ENCODE results near the gene C16orf96. TPM values are rescaled to one million over a fixed set of nuclear protein-coding genes. Genes with fewer than 3 reads are reported as not detected.
A peak's percentile ranks its signal among the peaks of the same experiment; 100 is the strongest.

Gene C16orf96
- polyA plus RNA-seq, 10 donors, result 0.14 to 0.76 (median 0.56) TPM

DNA sequence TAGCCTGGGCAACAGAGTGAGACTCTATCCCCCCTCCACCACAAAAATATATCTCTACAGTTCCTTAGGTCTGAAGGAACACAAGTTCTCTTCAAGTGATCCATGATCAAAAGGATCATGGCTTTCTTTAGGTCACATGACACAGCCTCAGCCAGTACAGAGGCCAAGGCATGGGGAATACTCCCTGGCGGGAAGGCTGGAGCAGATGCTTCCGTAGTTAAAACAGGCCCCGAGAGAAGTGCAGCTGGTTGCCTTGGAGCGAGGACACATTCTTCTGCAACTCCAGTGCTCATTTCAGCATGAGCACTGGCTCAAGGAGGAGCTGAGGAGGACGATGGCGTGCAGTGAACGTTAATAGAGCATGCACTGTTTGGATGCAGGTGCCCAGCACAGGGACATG is 31.1 kb upstream of the C16orf96 start:
- DNase-seq, result peak in 2 of 3 donors; percentile 67 to 88

DNA sequence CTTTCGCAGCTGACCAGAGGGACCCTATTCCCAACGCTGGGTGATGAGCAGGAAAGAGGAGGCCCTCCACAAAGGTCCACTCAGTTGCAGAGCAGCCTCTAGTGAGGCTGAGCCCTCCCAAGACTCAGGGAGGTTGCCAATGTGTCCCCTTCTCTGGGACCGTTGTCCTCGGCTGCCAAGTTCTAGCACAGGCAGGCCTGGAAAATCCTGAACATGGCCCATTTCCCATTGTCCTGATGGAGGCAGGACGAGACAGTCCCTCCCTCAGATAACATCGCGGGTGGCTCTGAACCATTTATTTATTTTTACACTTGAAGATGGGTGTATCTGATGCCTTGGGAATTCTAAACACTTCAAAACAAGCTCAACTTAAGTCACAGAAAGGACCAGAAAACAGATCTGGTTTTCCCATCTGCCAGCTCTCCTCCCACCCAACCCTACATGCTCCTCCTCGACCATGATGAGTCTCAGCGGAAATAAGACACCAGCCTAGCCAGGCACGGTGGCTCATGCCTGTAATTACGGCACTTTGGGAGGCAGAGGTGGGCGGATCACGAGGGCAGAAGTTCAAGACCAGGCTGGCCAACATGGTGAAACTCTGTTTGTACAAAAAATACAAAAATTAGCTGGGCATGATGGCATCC is 30.4 kb upstream of the C16orf96 start:
- no peak for DNase-seq

DNA sequence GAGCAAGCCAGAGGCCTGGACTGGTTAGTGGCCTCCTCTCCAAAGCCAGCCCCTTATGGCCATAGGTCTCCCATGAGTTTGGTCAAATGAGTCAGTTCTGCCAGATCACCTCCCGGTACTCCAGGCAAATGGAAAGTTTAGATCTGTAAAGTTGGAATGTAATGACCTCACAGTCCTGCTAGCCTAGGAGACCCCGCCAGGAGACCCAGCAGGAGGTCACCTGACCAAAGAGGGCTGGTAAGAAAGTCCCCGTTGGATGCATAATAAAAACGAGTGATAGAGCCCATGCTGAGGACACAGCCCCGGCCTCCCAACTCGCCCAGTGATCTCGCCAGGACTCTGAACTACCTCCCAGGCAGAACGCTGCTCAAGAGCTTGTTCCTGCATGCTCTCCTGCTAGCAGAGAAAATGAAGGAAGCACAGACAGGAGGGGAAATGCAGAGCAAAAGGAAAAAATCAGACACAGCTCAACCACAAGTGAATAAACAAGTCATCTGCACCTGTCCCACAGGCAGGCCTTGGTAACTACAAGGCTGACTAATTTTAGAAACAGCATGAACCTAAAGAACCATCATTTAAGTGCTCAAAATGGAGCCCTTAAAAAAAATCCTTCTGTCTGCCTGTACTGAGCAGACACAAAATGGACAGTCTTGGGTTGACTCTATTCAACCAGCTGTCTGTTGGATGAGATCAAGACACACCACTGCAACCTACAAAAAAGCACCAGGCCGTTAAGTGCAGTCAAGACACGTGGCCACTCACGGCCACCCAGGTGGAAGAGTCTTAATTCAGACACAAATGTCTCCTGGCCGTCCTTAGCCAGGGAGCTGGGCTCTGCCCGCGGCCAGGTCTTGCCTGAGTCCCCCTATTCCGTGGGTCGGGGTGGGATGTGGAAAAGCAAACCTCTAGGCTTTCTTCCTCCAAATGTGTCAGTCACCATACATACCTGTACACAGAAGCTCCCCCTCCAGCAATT is 26.8 kb upstream of the C16orf96 start:
- peak in 1 of 3 donors; percentile 47 for DNase-seq

DNA sequence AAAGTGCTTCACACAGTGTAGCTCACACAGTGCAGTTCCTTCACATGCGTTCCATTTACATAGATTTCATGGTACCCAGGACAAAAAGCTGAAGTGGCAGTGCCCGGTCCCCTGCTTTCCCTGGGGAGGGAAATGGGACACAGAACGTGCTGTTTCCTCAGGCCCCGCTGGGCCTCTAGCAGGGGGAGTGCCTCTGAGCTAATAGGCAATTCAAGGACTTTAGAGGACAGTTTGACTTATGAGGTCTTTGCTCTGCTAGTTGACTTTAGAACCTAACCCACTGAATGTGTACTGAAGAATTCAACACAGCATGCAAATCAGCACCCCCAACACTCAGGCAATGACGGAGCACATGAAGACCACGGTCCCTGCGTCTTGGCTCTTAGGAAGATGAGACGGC is 24.3 kb upstream of the C16orf96 start:
- DNase-seq, result no peak

DNA sequence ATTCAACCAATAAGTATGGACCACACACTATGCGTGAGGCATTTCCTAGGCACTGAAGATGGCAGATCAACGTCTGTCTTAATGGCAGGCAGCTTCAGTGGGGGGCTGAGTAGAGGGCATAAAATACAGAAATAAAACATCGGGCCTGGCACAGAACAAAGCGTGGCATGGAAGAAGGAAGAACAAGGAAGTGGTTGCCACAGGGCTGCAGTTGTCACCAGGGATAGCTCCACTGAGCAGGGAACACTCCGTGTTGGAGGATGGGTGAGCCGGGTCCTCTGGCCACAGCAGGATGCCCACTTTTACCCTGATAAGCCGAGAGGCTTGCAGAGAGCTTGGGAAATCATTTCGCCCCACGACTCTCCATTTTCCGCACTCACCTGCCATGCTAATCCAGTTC is 23.9 kb upstream of the C16orf96 start:
- no peak for DNase-seq

DNA sequence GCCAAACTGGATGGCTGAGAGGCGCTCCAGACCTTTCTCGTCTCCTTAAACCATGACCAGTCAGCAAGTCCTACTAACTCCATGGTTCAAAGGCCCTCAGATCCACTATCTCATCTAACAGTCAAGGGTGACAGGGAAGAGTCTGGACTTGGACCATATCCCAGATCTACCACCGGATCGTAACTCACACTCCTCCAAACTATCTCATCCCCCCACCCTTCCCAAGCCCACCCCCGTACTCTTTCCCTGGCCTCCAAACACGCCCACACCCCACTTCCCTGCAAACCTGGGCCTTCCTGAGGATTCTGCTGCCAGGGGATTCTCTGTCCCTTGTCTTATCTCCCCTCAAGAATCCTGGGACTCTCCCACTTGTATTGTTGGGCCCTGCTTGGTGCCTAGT is 22.6 kb upstream of the C16orf96 start:
- no peak for DNase-seq

DNA sequence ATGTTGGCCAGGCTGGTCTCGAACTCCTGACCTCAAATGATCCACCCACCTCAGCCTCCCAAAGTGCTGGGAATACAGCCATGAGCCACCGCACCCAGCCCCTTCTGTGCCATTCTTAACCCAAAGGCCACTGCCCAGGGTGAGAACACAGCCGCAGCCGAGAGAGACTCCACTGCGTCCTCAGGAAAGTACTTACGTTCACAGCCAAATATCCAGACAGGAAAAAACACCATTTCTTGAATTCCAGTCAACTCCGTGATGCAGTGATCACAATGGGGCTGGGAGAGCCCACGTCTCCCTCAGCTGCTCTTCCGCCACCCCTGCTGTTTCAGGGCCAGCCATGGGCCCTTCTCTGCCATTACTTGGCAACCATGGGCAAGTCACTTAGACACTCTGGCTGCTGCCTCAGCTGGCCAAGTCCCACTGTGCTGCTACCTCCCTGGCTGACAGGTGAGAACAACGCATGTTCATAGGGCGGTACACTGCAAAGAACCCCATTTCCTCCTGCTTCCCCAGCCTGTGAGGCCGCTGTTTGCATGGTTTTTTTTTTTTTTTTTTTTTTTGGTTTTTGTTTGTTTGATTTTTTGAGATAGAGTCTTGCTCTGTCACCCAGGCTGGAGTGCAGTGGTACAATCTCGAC is 21.9 kb upstream of the C16orf96 start:
- DNase-seq, result no peak

DNA sequence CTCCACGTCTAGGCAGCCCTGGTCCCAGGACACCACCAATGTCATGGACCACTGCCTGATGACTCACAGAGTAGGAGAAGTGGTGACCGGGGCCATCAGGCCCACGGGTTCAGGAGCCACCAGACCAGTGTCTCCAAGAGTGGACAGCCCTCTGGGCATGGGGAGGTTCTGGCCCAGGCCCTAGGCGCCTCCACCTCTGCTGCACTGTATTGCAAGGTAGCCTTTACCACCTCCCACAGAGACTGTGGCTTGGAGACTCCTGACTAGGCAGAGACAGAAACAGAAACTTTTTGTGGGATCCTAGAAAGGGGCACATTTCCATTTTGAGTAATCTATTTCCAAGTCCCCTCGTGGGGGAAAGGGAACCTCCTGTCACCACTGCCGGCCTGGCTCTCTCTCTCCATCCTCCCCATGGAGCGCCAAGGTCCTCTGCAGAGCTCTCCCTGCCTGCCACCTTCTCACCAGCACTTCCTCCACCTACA is 20.5 kb upstream of the C16orf96 start:
- DNase-seq, result no peak

DNA sequence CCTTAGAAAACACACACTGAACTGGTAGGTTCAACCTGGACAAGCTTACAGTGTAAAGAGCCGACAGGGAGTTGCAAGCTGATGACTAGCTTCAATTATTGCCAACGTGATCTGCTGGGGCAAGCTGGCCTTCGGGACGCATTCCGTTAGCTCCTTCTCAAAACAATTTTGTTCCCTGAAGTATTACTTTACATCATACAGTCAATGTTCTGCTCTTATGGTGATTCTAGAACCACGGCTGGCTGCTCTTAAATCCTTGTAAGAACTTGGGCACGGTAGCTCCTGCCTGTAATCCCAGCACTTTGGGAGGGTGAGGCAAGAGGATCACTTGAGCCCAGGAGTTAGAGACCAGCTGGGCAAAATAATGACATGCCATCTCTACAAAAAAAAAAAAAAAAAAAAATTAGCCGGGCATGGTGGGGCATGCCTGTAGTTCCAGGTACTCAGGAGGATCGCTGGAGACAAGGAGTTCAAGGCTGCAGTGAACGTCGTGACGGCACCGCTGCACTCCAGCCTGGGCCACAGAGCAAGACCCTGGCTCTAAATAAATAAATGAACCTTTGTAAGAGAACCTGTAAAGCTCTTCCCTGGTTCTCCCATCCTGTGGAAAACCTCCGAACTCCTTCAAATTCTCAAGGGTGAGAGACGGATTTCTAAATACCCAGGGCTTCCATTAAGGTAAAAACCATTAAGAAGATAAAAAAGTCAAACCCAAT is 19.6 kb upstream of the C16orf96 start:
- no peak for DNase-seq

DNA sequence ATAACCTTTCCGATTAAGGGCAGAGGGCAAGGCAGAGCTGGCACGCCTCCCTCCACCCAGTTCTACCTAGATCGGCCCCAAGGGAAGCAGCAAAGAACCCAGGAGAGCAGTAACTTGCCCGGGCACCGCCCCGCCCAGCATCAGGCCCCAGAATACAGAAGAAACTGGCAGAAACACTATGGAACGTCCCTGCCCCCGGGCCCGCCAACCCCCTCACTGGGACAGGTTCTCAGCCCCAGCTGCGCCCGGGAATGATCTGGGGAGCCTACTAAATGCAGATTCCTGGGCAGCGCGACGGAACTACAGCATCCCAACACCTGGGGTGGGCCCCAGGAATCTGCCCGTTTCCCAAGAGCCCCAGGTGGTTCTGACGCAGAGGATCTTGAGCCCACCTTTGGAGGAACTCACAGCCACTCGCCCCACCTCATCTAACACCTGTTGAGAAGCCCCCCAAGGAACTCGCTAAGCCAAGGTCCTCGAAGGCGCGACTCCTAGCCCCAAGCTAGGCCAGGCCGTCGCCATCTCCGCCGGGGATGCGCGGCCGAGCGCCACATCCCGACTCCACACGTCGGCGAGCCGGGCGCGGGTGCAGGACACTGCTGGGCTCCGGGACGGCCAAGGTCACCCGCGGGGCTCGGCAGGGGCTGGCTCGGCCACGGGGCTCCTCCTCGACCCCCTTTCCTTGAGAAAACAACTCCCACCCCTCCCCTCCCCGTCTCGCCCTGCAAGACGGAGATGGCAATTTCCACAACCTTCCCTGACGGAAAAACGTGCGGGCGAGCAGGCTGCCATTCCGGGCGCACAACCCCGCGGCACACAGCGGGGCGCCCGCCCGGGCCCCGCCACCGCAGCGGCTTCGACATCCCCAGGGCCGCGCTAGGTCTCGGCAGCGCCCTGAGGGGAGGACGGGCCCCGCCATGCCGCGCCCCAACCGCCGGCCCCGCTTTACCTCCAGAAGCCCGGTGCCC is 18.5 kb upstream of the C16orf96 start:
- DNase-seq, result peak in 1 of 3 donors; percentile 82

DNA sequence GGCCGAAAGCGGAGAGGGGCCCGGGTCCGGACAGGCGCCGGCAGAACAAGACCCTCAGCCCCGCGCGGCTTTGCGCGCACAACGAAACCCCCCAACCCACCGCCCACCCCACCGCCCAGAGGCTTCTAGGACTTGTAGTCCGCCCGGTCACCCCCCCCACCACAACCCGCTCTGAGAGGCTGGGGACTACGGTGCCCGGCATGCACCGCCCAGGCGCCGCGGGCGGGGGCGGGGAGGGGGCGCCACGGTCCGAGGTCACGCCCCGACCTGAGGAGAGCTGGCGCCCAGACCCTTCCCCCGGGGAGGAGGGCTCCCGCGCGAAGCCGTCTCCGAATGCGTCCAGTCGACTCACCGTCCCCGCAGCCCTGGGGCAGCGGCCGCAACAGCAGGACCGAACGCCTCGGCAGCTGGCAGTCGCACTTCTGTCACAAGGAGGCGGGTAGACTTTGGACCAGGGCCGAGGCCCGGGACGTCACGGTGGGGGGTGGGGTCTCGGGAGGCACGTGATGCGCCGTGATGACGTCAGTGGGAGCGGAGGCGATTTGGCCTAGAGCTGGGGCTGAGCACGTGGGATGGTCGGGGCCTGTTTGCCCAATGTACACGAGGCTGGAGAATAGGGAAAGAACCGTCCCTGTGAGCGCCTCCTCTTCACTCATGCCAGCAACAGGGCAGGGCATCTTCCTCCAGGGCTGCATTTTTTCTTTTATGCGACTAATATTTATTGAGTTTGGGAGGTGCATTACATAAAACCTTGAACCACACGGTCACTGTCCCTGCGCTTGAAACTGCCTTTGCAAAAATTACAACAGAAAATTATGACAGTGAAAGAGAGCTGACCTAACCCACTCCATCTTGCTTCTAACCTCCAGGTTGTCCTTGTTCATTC is 17.5 kb upstream of the C16orf96 start, which contains the start of gene CDIP1:
CDIP1 (minus strand) TSS at position 424 of the 886 bp plus-strand sequence. CDS start 24,643 bp downstream, outside the sequence.
- peak; percentile 91 to 98 (median 97) for DNase-seq

DNA sequence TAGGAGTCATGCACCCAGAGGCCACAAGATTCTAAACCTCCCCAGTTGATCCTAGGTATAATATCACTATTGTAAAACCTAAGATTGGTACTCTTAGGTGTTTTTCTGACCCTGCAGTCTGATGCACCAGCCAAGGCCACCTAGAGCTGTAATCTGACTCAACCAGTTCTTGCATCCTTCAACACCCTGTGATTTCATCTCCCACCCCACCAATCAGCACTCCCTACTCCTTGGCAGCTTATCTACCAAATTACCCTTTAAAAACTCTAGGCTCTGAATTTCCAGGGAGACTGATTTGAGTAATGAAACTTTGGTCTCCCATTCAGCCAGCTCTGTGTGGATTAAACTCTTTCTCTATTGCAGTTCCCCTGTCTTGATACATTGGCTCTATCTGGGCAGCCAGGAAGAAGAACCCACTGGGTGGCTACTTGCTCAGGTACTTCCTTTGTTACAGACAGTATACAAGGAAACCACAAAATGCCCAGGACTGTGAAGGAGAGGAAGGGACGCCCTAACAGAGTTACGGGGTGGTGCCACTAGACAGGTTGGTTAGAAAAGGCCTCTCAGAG is 16.3 kb upstream of the C16orf96 start:
- no peak for DNase-seq

DNA sequence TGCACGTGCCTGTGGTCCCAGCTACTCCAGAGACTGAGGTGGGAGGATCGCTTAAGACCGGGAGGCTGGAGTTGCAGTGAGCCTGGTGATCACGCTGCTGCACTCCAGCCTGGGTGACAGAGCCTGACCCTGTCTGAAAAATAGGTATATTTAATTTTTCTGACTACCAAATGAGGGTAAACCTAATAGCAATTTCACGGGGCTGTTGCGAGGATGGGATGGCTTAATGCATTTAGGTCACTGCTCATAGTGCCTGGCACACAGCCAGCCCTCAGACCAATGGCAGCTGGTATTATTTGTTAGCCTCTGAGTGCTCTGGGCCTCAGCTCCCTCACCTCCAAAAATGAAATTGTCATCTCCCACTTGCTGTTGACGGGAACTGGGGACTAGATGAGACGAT is 11.7 kb upstream of the C16orf96 start:
- no peak for DNase-seq

DNA sequence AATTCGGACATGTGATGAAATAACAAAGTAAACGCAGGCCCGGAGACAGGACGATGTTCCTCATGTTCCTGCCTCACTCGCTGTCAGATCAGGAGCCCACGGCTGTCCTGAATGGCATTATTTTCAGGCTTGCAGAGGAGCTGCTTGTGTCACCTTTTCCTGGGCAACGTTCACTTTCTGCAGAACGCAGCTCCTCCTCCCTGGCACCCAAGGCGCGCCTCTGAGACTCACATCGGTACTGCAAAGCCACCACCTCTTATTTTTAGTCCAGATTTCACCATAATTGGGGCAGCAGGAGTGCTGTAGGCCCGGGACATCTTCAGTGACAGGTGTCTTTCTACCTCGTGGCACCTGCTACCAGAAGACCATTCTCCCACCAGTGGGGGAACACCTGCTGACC is 8.0 kb upstream of the C16orf96 start:
- DNase-seq, result no peak

DNA sequence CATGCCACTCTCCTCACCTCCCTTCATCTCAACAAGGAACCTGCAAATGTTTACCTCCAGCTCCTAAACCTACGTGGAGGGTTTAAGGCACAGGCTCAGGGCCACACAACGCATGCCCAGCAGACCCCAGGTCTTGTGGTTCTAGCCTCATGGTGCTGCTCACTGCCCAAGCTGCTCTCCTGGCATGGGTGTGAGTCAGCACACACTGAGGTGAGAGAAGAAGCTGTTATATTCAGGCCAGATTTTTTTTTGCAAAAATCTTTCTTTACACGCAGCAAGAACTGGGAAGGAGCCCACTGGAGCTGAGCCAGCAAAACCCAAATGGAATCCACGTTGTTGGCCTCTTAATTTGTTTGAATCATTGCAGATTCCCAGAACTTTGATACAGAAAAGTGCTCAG is 5.5 kb upstream of the C16orf96 start:
- no peak for DNase-seq

DNA sequence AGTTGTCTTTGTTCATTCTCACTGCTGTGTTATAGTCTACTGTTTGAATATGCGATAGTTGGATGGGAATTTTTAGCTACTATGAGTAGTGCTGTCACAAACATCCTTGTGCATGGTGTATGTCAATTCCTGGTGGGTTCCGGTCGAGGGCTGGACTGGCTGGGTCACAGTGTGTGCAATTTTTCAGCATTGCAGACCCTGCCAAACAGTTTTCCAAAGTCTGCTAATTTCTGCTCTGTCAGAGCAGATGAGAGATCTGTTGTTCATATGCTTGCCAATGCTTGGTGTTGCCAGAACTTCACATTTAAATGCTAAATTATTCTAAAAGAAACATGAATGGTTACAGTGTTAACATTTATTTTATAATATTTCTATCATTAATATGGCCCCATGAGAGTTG is 3.6 kb upstream of the C16orf96 start:
- peak in 1 of 3 donors; percentile 47 for DNase-seq

DNA sequence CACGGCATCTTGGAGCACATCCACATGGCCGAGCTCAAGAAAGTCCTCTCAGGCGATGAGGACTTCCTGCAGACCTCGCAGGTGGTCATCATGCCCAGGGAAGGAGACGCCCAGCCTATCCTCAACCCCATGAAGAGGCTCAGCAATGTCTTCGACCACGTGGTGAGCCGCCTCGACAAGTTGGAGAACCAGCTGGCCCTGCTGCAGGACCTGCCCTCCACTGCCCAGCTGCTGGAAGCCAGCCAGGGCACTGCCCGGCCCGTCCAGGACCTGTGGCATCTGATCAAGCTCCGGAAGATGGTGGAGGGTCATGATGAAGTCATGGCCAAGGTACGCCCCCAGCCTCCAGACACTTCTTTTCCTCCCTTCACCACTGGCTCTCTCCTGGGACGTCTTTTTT is 440 bp downstream of the C16orf96 start:
- no peak for DNase-seq

DNA sequence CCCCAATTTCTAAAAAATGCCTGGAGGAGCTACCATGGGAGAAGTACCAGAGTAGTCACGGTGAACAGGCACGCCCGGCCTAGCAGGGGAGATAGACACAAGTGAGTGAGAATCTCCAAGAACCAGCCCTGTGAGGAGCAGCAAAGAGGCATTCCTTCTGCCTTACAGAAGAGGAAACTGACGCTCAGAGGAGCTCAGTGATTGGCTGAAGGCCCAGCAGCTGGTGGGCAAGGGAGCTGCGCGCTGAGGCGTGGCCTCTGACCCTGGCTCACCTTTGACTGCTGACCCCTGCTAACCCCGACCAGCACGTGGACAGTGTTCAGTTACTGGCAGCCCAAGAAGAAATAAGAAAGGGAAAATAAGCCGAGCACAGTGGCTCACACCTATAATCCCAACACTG is 1.8 kb downstream of the C16orf96 start:
- DNase-seq, result no peak

DNA sequence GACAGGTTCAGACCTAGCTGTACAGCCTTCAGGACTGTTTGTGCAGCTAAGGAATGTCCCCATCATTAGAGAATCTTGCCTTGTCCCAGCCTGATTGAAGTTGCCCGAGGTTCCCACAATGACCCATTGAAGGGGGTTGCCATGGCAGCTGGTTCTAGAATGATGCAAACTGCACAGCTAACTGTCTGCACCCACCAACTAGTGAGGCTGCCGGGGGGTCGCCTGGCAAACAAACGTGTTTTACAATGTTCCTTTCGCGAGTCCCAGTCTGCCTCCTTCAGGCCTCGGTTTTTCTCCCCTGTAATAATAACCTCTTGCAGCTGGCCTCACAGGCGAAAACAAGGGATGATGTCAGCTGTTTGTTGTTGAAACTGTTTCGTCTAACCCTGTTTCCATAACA is 5.5 kb downstream of the C16orf96 start:
- peak in 1 of 3 donors; percentile 42 for DNase-seq
